Astrocyte of the cerebellum (primary cell): Measurements from ENCODE around the gene UMODL1.

Experiments used
- DNase-seq: peaks from one replicate; pipeline ENCODE4 v3.0.0-alpha.2; 2011; ENCODE audit warnings: low read depth
- H3K4me3 ChIP-seq: 2 replicates; pipeline ENCODE4 v1.5.1; 2011; ENCODE audit warnings: mild to moderate bottlenecking, low read depth, low read length, moderate library complexity
- in situ Hi-C: cut with HindIII; loops from 2 replicates; pipeline ENCODE4 v1.10.0; 2017; ENCODE audit warnings: low sequenced_read_pairs
- TF ChIP-seq, protein P1 (sequence below): IDR thresholded peaks from 2 replicates; pipeline ENCODE4 v1.5.1; 2012; ENCODE audit warnings: low read length, low read depth, moderate library complexity, mild to moderate bottlenecking; ENCODE audit errors: missing control alignments

Gene UMODL1

DNA sequence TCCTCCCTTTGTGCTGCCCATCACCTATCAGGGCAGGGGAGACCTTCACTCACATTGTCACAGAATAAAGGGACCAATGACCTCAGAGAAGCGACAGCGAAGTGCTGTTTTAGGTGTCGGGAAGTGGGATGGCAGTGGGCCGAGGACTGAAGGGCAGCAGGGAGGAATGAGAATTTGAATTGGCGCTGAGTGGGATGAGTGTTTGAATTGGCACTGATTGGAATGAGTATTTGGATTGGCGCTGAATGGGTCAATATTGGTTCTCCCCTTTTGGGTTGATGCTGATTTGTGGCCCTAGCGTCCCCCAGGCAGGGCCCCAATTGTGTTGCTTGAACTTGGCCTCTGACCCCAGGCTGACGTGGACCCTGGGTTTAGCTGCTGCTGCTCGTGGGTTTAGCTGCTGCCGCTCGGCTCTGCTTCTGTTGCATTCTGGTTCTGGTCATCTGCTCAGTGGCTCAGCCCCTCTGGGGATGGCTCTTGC lies 12.4 kb upstream of the UMODL1 start:
- in situ Hi-C loops: no loop called here
- DNase-seq: no peak
- TF ChIP-seq, protein P1, sequence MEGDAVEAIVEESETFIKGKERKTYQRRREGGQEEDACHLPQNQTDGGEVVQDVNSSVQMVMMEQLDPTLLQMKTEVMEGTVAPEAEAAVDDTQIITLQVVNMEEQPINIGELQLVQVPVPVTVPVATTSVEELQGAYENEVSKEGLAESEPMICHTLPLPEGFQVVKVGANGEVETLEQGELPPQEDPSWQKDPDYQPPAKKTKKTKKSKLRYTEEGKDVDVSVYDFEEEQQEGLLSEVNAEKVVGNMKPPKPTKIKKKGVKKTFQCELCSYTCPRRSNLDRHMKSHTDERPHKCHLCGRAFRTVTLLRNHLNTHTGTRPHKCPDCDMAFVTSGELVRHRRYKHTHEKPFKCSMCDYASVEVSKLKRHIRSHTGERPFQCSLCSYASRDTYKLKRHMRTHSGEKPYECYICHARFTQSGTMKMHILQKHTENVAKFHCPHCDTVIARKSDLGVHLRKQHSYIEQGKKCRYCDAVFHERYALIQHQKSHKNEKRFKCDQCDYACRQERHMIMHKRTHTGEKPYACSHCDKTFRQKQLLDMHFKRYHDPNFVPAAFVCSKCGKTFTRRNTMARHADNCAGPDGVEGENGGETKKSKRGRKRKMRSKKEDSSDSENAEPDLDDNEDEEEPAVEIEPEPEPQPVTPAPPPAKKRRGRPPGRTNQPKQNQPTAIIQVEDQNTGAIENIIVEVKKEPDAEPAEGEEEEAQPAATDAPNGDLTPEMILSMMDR: no peak
- no peak overlapping the region for H3K4me3 ChIP-seq

DNA sequence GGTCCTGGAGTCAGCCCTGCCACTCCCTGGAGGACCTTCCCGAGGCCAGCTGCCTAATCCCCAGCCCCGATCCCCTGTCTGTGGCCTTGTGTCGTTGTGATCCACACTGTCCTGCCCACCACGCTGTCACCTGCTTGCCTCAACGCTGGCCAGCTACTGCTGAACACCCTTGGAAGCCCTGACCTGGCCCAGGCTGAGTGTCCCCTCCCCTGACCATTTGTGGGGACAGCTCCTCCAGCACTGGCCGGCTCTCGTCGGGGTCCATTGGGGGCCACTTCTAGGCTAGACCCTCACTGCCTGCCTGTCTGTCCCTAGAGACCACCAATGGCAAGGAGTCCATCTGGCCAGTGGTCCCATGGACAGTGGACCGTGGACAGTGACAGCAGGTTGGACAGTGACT lies 12.0 kb upstream of the UMODL1 start:
- no peak for DNase-seq
- no peak overlapping the region for H3K4me3 ChIP-seq
- TF ChIP-seq, protein P1: no peak
- in situ Hi-C loops: no loop called here

DNA sequence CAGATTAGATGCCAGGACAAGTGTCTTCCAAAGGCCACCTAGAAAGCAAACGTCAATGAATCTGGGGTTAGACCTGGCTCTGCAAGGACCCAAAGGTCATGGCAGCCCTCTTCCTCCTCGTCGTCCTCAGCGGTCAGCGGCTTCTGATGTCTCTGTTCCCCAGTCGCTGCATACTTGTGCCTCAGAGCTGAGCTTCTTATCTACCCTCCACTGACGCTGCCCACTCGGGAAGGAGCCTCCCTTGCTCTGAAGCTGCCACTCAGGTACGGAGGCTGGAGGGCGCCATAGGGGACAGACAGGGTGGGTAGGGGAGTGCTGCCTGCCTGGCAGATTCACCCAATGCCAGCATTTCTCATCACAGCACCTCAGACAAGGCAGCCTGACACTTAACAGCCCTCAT lies 11.4 kb upstream of the UMODL1 start:
- TF ChIP-seq, protein P1: no peak
- no peak overlapping the region for H3K4me3 ChIP-seq
- DNase-seq: no peak
- in situ Hi-C loops: no loop called here

DNA sequence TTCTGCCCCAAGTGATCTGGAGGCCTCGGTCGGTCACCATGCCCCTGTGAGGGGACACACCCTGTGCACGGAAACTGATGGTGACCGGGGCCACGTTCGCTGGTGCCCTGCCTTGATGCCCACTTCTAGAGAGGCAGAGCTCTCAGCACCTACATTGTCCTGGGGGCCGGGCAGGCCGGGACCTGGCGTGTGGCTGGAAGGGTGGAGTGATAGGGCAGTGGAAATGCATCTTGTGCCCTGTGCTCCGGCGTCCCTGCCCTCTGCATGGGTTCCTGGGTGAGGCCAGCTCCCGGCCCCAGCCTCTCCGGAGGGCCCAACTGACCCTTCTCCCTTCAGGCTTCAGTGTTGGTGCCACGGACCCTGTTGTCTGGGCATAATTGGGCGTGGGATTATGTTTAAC lies 11.0 kb upstream of the UMODL1 start:
- DNase-seq: no peak
- in situ Hi-C loops: no loop called here
- H3K4me3 ChIP-seq: no peak overlapping the region
- TF ChIP-seq, protein P1: no peak

DNA sequence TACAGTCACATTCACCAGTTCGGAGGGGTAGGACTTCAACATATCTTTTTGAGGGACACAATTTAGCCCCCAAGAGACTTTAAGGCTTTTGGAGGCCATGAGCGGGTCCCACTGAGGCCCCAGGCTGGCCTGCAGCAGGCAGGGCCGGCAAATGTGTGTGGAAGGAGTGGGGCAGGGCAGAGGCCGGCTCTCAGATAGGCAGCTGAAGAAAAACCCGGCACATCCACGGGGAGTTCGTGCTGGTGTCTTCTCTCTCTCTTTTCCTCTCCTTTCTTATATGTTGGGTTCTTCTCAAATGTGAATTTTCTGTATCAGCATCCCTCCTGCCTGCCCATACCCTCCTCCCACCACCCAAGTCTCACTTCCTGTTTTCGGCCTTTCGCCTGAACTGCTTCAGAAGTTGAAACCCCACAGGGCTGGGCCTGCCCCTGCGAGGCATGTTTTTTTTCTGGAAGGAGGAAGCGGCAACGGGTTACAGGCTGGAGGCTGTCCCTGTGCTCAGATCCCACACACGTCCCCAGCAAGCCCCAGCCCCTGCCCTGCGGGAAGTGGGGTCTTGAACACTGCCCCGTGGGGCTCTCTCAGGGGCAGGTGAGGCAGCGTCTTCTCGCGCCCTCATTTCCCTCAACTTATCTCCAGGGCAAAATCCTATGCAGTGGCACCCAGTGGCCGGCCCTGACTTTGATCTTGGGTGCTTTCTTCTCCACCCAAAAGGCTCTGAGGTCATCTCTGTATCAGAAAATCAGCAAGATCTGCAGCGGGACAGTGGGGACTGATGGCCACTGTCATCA lies 9.7 kb upstream of the UMODL1 start:
- TF ChIP-seq, protein P1: no peak
- no peak for DNase-seq
- in situ Hi-C loops: no loop called here
- no peak overlapping the region for H3K4me3 ChIP-seq

DNA sequence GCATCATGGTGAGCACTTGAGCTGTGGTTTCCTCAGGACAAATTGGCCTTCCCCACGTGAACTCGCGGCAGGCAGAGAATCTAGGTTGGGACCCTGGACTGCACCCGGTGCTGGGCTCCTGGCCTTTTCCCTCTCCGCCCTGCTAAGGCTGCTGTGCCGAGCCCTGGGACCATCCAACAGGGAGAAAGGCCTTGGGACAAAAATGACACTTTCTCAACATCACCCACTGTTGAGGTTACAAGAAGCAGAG lies 9.2 kb upstream of the UMODL1 start:
- TF ChIP-seq, protein P1: no peak
- in situ Hi-C loops: no loop called here
- no peak overlapping the region for H3K4me3 ChIP-seq
- DNase-seq: no peak
